ENCODE results near the gene ZNF892. TPM values are rescaled to one million over a fixed set of nuclear protein-coding genes. Genes with fewer than 3 reads are reported as not detected.

ZNF892 gene
- total RNA-seq: 1.2 and 3.2 TPM in 2 replicates

GRCh38 chr2:95207111-95207961 lies at the start of gene ZNF892:
ZNF892 (plus strand) TSS chr2:95207521; CDS start chr2:95207816, 295 bp downstream.

DNA sequence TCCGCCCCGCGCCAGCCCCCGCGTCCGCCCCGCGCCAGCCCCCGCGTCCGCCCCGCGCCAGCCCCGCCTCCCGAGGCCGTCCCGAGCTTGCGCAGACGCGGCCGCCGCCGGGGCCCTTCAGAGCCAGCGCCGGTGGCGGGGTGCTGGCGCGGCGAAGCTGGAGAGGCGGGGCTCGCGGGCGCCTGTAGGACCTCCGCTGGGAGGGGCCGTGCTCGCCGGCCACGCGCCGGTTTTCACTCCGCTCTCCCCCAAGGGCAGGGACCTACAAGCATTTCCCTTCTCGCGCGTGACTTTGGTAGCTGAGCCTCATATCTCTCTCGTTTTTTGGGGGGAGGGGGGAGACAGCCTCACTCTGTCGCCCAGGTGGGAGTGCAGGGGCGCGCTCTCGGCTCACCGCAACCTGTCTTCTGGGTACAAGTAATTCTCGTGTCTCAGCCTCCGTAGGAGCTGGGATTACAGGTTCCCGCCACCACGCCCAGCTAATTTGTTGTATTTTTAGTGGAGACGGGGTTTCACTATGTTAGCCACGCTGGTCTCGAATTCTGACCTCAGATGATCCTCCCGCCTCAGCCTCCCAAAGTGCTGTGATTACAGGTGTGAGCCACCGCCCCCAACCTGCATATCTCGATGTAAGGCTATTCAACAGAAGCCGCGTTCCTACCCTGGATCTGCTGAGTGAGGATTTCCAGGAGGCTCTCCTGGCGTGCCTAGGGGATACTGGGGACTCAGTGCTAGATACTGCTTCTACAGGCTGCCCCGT lies 47.5 kb upstream of the ZNF892 start, which contains the start of gene ZNF514:
Gene ZNF514 (minus strand): TSS at position 159 of the 760 bp plus-strand sequence. CDS start 6,595 bp downstream, outside the sequence.

DNA sequence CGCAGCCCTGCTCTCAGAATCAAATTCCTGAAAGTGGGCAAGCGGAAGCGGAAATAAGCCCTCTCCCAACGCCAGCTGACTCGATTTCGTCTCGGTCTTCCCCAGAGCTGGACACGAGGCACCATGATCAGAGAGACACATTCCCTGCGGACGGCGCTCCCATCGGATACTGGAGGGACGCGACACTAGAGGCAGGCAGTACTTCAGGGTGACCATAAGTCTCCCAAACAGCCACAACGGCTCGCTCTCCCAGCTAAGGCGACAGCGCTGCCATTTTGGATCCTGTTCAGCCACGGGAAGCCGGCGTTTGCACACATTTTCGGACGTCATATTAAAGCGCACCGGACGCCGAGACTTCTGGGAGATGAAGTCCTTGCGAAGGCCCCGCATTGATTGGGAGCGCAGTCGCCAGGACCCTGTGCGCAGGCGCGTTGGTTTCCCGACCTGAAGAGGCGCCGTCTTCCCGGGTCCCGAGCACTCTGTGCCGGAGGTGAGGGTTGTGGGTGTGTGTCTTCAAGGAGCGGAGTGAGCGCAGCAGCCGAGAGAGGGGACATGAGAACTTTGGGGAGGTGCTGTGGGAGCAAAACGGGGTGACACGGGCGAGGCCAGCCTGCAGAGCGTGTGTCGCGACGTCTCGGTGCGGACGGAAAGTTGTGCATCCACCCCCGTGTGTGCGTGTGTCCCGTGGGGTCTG lies 41.8 kb upstream of the ZNF892 start, which contains the start of gene ZNF2:
Gene ZNF2 (plus strand): TSS at position 439 of the 694 bp plus-strand sequence. CDS start 10,418 bp downstream, outside the sequence.

Other genes with a start within 250 kb of the ZNF892 start
- gene MAL, start 181.8 kb upstream of the ZNF892 start, total RNA-seq: not detected in 2 replicates
- gene MRPS5, start 85.7 kb upstream of the ZNF892 start, total RNA-seq: 50.9 and 53.6 TPM in 2 replicates
- gene ZNF514, start 47.7 kb upstream of the ZNF892 start, total RNA-seq: 2.6 and 5.0 TPM in 2 replicates
- gene ZNF2, start 41.7 kb upstream of the ZNF892 start, total RNA-seq: 2.8 and 3.5 TPM in 2 replicates
- under 0.01 TPM in 1 of 2 replicates, not detected in the other for gene PROM2, start 66.9 kb downstream of the ZNF892 start, total RNA-seq
- gene KCNIP3, start 89.8 kb downstream of the ZNF892 start, total RNA-seq: 4.6 and 11.0 TPM in 2 replicates
- 25.1 and 36.7 TPM in 2 replicates for gene FAHD2A, start 195.2 kb downstream of the ZNF892 start, total RNA-seq